H9 (cell line): ENCODE data around the gene ARHGEF39. TPM values are rescaled to one million over a fixed set of nuclear protein-coding genes. Genes with fewer than 3 reads are reported as not detected.

Experiments
- DNase-seq: peaks from one replicate; pipeline ENCODE4 v3.0.0-alpha.2; 2017
- H2AFZ ChIP-seq: one replicate; pipeline ENCODE4 v1.6.1; 2013; ENCODE audit warnings: mild to moderate bottlenecking, low read length, control low read depth, moderate library complexity
- H2AK5ac ChIP-seq: 2 replicates; pipeline ENCODE4 v1.6.1; 2013; ENCODE audit warnings: low read length, control low read depth, mixed read lengths; ENCODE audit not compliant: insufficient read length
- H2BK120ac ChIP-seq: one replicate; pipeline ENCODE4 v1.6.1; 2013; ENCODE audit warnings: low read depth, mild to moderate bottlenecking, low read length, control low read depth, inconsistent platforms; ENCODE audit not compliant: poor library complexity, severe bottlenecking
- H2BK12ac ChIP-seq: 2 replicates; pipeline ENCODE4 v1.6.1; 2013; ENCODE audit warnings: low read length, control low read depth, mixed read lengths, low read depth; ENCODE audit not compliant: insufficient read length
- H2BK15ac ChIP-seq: 2 replicates; pipeline ENCODE4 v1.6.1; 2013; ENCODE audit warnings: low read depth, low read length, control low read depth
- H2BK20ac ChIP-seq: one replicate; pipeline ENCODE4 v1.6.1; 2013; ENCODE audit warnings: low read depth, mild to moderate bottlenecking, low read length, control low read depth, inconsistent platforms; ENCODE audit not compliant: poor library complexity, severe bottlenecking
- H2BK5ac ChIP-seq: 2 replicates; pipeline ENCODE4 v1.6.1; 2013; ENCODE audit warnings: low read length, control low read depth, mixed read lengths; ENCODE audit not compliant: insufficient read length
- H3K14ac ChIP-seq: 2 replicates; pipeline ENCODE4 v1.6.1; 2013; ENCODE audit warnings: low read length, control low read depth; ENCODE audit not compliant: insufficient read depth
- H3K18ac ChIP-seq: 2 replicates; pipeline ENCODE4 v1.6.1; 2013; ENCODE audit warnings: low read depth, mild to moderate bottlenecking, mixed read lengths, low read length, control low read depth; ENCODE audit not compliant: insufficient read length
- H3K23ac ChIP-seq: 2 replicates; pipeline ENCODE4 v1.6.1; 2013; ENCODE audit warnings: low read length, control low read depth, mixed read lengths, low read depth; ENCODE audit not compliant: insufficient read length
- H3K23me2 ChIP-seq: 2 replicates; pipeline ENCODE4 v1.6.1; 2013; ENCODE audit warnings: low read depth, mild to moderate bottlenecking, mixed read lengths, low read length, control low read depth; ENCODE audit not compliant: insufficient read length, poor library complexity, severe bottlenecking
- H3K27ac ChIP-seq: 2 replicates; pipeline ENCODE4 v1.5.1; 2013; ENCODE audit warnings: low read length, control low read depth, mixed read lengths, low read depth; ENCODE audit not compliant: insufficient read length
- H3K27me3 ChIP-seq: 2 replicates; pipeline ENCODE4 v1.6.1; 2013; ENCODE audit warnings: low read length, control low read depth, inconsistent platforms; ENCODE audit not compliant: insufficient read depth
- H3K4ac ChIP-seq: 2 replicates; pipeline ENCODE4 v1.6.1; 2013; ENCODE audit warnings: low read depth, mild to moderate bottlenecking, control low read depth, inconsistent platforms, low read length, moderate library complexity
- H3K4me1 ChIP-seq: 2 replicates; pipeline ENCODE4 v1.6.1; 2013; ENCODE audit warnings: low read length, control low read depth, inconsistent platforms; ENCODE audit not compliant: insufficient read depth
- H3K4me2 ChIP-seq: 2 replicates; pipeline ENCODE4 v1.6.1; 2013; ENCODE audit warnings: low read length, control low read depth, mixed read lengths; ENCODE audit not compliant: insufficient read length, insufficient read depth
- H3K56ac ChIP-seq: 2 replicates; pipeline ENCODE4 v1.6.1; 2013; ENCODE audit warnings: low read depth, mild to moderate bottlenecking, mixed read lengths, low read length, control low read depth; ENCODE audit not compliant: insufficient read length
- H3K79me1 ChIP-seq: 2 replicates; pipeline ENCODE4 v1.6.1; 2013; ENCODE audit warnings: low read depth, mild to moderate bottlenecking, moderate library complexity, low read length, control low read depth, inconsistent platforms; ENCODE audit not compliant: insufficient read depth, poor library complexity, severe bottlenecking
- H3K79me2 ChIP-seq: 2 replicates; pipeline ENCODE4 v1.6.1; 2013; ENCODE audit warnings: low read length, control low read depth, inconsistent platforms; ENCODE audit not compliant: insufficient read depth
- H3K9ac ChIP-seq: 2 replicates; pipeline ENCODE4 v1.6.1; 2013; ENCODE audit warnings: low read length, control low read depth, mixed read lengths; ENCODE audit not compliant: insufficient read length; ENCODE audit errors: extremely low read depth
- H3K9me3 ChIP-seq: one replicate; pipeline ENCODE4 v1.6.1; 2013; ENCODE audit warnings: low read depth, low read length, inconsistent platforms; ENCODE audit not compliant: control insufficient read depth
- H3T11ph ChIP-seq: one replicate; pipeline ENCODE4 v1.6.1; 2013; ENCODE audit warnings: mild to moderate bottlenecking, low read length, control low read depth, inconsistent platforms
- H4K20me1 ChIP-seq: one replicate; pipeline ENCODE4 v1.6.1; 2013; ENCODE audit not compliant: control insufficient read depth, insufficient read length, insufficient read depth
- H4K5ac ChIP-seq: 2 replicates; pipeline ENCODE4 v1.6.1; 2013; ENCODE audit warnings: low read depth, mild to moderate bottlenecking, mixed read lengths, low read length, control low read depth; ENCODE audit not compliant: insufficient read length
- H4K8ac ChIP-seq: replicated peaks from 2 replicates; pipeline ENCODE4 v1.6.1; 2013; ENCODE audit warnings: low read length, control low read depth, mixed read lengths, low read depth; ENCODE audit not compliant: insufficient read length
- H4K91ac ChIP-seq: 2 replicates; pipeline ENCODE4 v1.6.1; 2013; ENCODE audit warnings: low read depth, mild to moderate bottlenecking, moderate library complexity, mixed read lengths, low read length, control low read depth; ENCODE audit not compliant: insufficient read length
- H3K27ac Mint-ChIP-seq, 3 experiments: 2 replicates in 2 of 3; 3 replicates in 1 of 3; pipeline ENCODE4 v1.8.0; 2020 to 2021; ENCODE audit warnings: mixed read lengths in 3 of 3, mild to moderate bottlenecking in 1 of 3, moderate library complexity in 1 of 3
- H3K27me3 Mint-ChIP-seq: 2 replicates; pipeline ENCODE4 v1.8.0; 2021; ENCODE audit warnings: low read depth, mild to moderate bottlenecking, moderate library complexity, mixed read lengths
- H3K36me3 Mint-ChIP-seq, 3 experiments: 2 replicates in 2 of 3; 3 replicates in 1 of 3; pipeline ENCODE4 v1.8.0; 2020 to 2021; ENCODE audit warnings: low read depth in 3 of 3, mixed read lengths in 3 of 3; ENCODE audit not compliant: insufficient read depth in 1 of 3
- H3K4me1 Mint-ChIP-seq, 2 experiments: 2 replicates each; pipeline ENCODE4 v1.8.0; 2020; ENCODE audit warnings: mixed read lengths in 2 of 2
- H3K4me3 Mint-ChIP-seq, 2 experiments: 2 replicates in 1 of 2; 3 replicates in 1 of 2; pipeline ENCODE4 v1.8.0; 2020 to 2021; ENCODE audit warnings: mild to moderate bottlenecking in 2 of 2, mixed read lengths in 2 of 2, moderate library complexity in 1 of 2
- H3K9me3 Mint-ChIP-seq, 2 experiments: 2 replicates in 1 of 2; 3 replicates in 1 of 2; pipeline ENCODE4 v1.8.0; 2020; ENCODE audit warnings: mild to moderate bottlenecking in 2 of 2, mixed read lengths in 2 of 2, moderate library complexity in 1 of 2
- CTCF ChIP-seq: fragments of 200-600 bp; sonication (generic); conservative IDR thresholded peaks from 3 replicates; pipeline ENCODE4 v1.8.0; 2021; ENCODE audit warnings: antibody characterized with exemption, mild to moderate bottlenecking
- WGBS: extraction: QIAGEN DNeasy Blood & Tissue Kit; methylation state at CpG from one replicate; pipeline ENCODE4 v1.1.7; 2013; ENCODE audit warnings: missing lambda C conversion rate, low lambda C conversion rate, mixed read lengths; ENCODE audit not compliant: insufficient read length; ENCODE audit errors: extremely low coverage; 5-methylcytosine and 5-hydroxymethylcytosine counted together
- total RNA-seq: library from RNA; stranded (reverse); gene quantifications from 2 replicates; pipeline ENCODE4 v1.2.1, GENCODE V29; 2021

Gene ARHGEF39
- total RNA-seq, 1 experiment from 2014 or later, result 24.4 TPM

GRCh38 chr9:35674025-35674361, 9.0 kb upstream of the ARHGEF39 start:
- WGBS, result no CpG with 5 or more reads among the region's 3 CpGs
- H3K79me2 ChIP-seq, result no peaks in the 10 kb centered on the region
- H3T11ph ChIP-seq, result no peak overlapping the region
- H3K27me3 ChIP-seq, result peaks cover 3% of the 10 kb centered on the region; the same call in 1 of the 2 replicates
- H4K8ac ChIP-seq, result no peak overlapping the region
- no peak overlapping the region for H3K18ac ChIP-seq
- no peak overlapping the region for H3K23ac ChIP-seq
- H2AFZ ChIP-seq, result no peak overlapping the region
- H2BK20ac ChIP-seq, result no peak overlapping the region
- H4K91ac ChIP-seq, result no peak overlapping the region
- no peaks in the 10 kb centered on the region for H3K4me1 ChIP-seq
- H3K4ac ChIP-seq, result no peak overlapping the region
- H3K56ac ChIP-seq, result no peak overlapping the region
- H3K9ac ChIP-seq, result no peak overlapping the region
- H2BK15ac ChIP-seq, result no peak overlapping the region
- H4K5ac ChIP-seq, result no peak overlapping the region
- Mint-ChIP-seq H3K27ac (no peak overlapping the region), H3K27me3 (peaks cover 35% of the 10 kb centered on the region), H3K9me3 (no peaks in the 10 kb centered on the region), H3K4me3 (no peak overlapping the region), H3K4me1 (peaks cover 7 to 14% of the 10 kb centered on the region in 2 experiments), H3K36me3 (no peaks in the 10 kb centered on the region; a peak in 1 of 7 replicates)
- no peaks in the 10 kb centered on the region for H3K23me2 ChIP-seq
- H2AK5ac ChIP-seq, result no peak overlapping the region
- TF ChIP-seq CTCF, result no peak
- H4K20me1 ChIP-seq, result no peaks in the 10 kb centered on the region
- H2BK5ac ChIP-seq, result no peak overlapping the region
- no peak overlapping the region for H3K4me2 ChIP-seq
- H3K14ac ChIP-seq, result no peak overlapping the region
- no peaks in the 10 kb centered on the region for H3K79me1 ChIP-seq
- no peak overlapping the region for H2BK12ac ChIP-seq
- no peak overlapping the region for H2BK120ac ChIP-seq
- H3K9me3 ChIP-seq, result no peaks in the 10 kb centered on the region
- no peak for DNase-seq
- no peak overlapping the region for H3K27ac ChIP-seq
